CD14-positive monocyte (primary cell): Measurements from ENCODE around the gene JAK1. TPM values are rescaled to one million over a fixed set of nuclear protein-coding genes. Genes with fewer than 3 reads are reported as not detected.

Experiments
- DNase-seq, 3 donors: peaks; one replicate each; pipeline ENCODE4 v3.0.0-alpha.2; 2011 to 2022
- H2AFZ ChIP-seq: 2 replicates; pipeline ENCODE4 v1.6.0; 2012; ENCODE audit warnings: mild to moderate bottlenecking, low read depth, low read length, inconsistent platforms; ENCODE audit not compliant: insufficient read depth, poor library complexity, severe bottlenecking
- H3K27ac ChIP-seq, 2 donors: 1 replicate in 1 of 2; 2 replicates in 1 of 2; pipeline ENCODE4 v1.5.1; 2012 to 2013; ENCODE audit warnings: low read length in 2 of 2, control low read depth in 1 of 2, inconsistent platforms in 1 of 2, low read depth in 1 of 2, mild to moderate bottlenecking in 1 of 2
- H3K27me3 ChIP-seq, 2 donors: one replicate each; pipeline versions ENCODE4 v1.6.0 to v1.6.1; 2011 to 2013; ENCODE audit warnings: low read length in 2 of 2; ENCODE audit not compliant: control insufficient read depth in 2 of 2, insufficient read depth in 2 of 2
- H3K36me3 ChIP-seq, 2 donors: replicated peaks in 1 of 2; 1 replicate in 1 of 2; 2 replicates in 1 of 2; pipeline versions ENCODE4 v1.5.1 to v1.6.1; 2012 to 2013; ENCODE audit warnings: low read length in 2 of 2, control low read depth in 1 of 2, inconsistent platforms in 1 of 2, mild to moderate bottlenecking in 1 of 2; ENCODE audit not compliant: insufficient read depth in 2 of 2, control insufficient read depth in 1 of 2
- H3K4me1 ChIP-seq, 2 donors: 1 replicate in 1 of 2; 2 replicates in 1 of 2; pipeline versions ENCODE4 v1.5.1 to v1.6.1; 2012 to 2013; ENCODE audit warnings: low read length in 2 of 2, control low read depth in 1 of 2, inconsistent platforms in 1 of 2, mild to moderate bottlenecking in 1 of 2, moderate library complexity in 1 of 2; ENCODE audit not compliant: insufficient read depth in 2 of 2, control insufficient read depth in 1 of 2
- H3K4me2 ChIP-seq: replicated peaks from 2 replicates; pipeline ENCODE3; 2012; ENCODE audit warnings: low read length, moderate library complexity, mild to moderate bottlenecking; ENCODE audit not compliant: poor library complexity, severe bottlenecking; ENCODE audit errors: extremely low read depth
- H3K4me3 ChIP-seq, 3 experiments: fragments of 200-600 bp in 1 of 3; sonication (generic) in 1 of 3; replicated peaks in 1 of 3; 1 replicate in 2 of 3; 2 replicates in 1 of 3; pipeline ENCODE4 v1.5.1; 2011 to 2013; ENCODE audit warnings: low read length in 3 of 3, mild to moderate bottlenecking in 3 of 3, control low read depth in 2 of 3, low read depth in 2 of 3, inconsistent platforms in 1 of 3, moderate library complexity in 1 of 3
- H3K79me2 ChIP-seq: 2 replicates; pipeline ENCODE4 v1.6.0; 2012; ENCODE audit warnings: mild to moderate bottlenecking, control low read depth, inconsistent platforms, low read length, moderate library complexity; ENCODE audit not compliant: insufficient read depth
- H3K9ac ChIP-seq: 2 replicates; pipeline ENCODE4 v1.6.0; 2017; ENCODE audit warnings: low read length, mild to moderate bottlenecking; ENCODE audit not compliant: insufficient read depth, poor library complexity, severe bottlenecking
- H3K9me3 ChIP-seq, 2 donors: replicated peaks in 1 of 2; 1 replicate in 1 of 2; 2 replicates in 1 of 2; pipeline versions ENCODE4 v1.5.1 to v1.6.1; 2012 to 2013; ENCODE audit warnings: low read length in 2 of 2, control low read depth in 1 of 2; ENCODE audit not compliant: control insufficient read depth in 1 of 2, insufficient read depth in 1 of 2
- H4K20me1 ChIP-seq: 2 replicates; pipeline ENCODE4 v1.6.0; 2012; ENCODE audit warnings: mild to moderate bottlenecking, low read length, control low read depth, moderate library complexity; ENCODE audit not compliant: insufficient read depth
- H3K27ac Mint-ChIP-seq, 7 donors: one replicate each; pipeline ENCODE4 v1.8.0; 2020; ENCODE audit warnings: mild to moderate bottlenecking in 7 of 7, mixed read lengths in 7 of 7, moderate library complexity in 6 of 7, inconsistent platforms in 2 of 7
- H3K27me3 Mint-ChIP-seq, 3 donors: one replicate each; pipeline ENCODE4 v1.8.0; 2021 to 2022; ENCODE audit warnings: low read depth in 3 of 3, mild to moderate bottlenecking in 3 of 3, mixed read lengths in 3 of 3, moderate library complexity in 3 of 3, inconsistent platforms in 1 of 3
- H3K36me3 Mint-ChIP-seq, 2 donors: one replicate each; pipeline ENCODE4 v1.8.0; 2020; ENCODE audit warnings: mixed read lengths in 2 of 2, inconsistent platforms in 1 of 2, mild to moderate bottlenecking in 1 of 2
- H3K4me1 Mint-ChIP-seq: one replicate; pipeline ENCODE4 v1.8.0; 2020; ENCODE audit warnings: mild to moderate bottlenecking, mixed read lengths
- H3K4me3 Mint-ChIP-seq, 2 donors: one replicate each; pipeline ENCODE4 v1.8.0; 2020; ENCODE audit warnings: mild to moderate bottlenecking in 2 of 2, mixed read lengths in 2 of 2, moderate library complexity in 1 of 2
- H3K9me3 Mint-ChIP-seq, 7 donors: one replicate each; pipeline ENCODE4 v1.8.0; 2020 to 2022; ENCODE audit warnings: mixed read lengths in 7 of 7, mild to moderate bottlenecking in 6 of 7, moderate library complexity in 6 of 7, inconsistent platforms in 2 of 7
- WGBS: methylation state at CpG from one replicate; pipeline ENCODE4 v1.1.5; 2013; ENCODE audit warnings: missing lambda C conversion rate; ENCODE audit not compliant: insufficient coverage; 5-methylcytosine and 5-hydroxymethylcytosine counted together
- intact Hi-C, 2 donors: fragments of 100-400 bp; cut with micrococcal nuclease; formaldehyde crosslinking; loops; one replicate each; pipeline versions ENCODE4 v1.15.0 to v1.15.1; 2023
- polyA plus RNA-seq, 3 donors: library from polyadenylated mRNA; depleted of rRNA in 1 of 3; unstranded in 2 of 3; stranded (reverse) in 1 of 3; fragments of 300-500 nt in 2 of 3; fragments of >200 nt in 1 of 3; fragmentation: Illumina TruSeq in 2 of 3; gene quantifications; 1 replicate in 2 of 3; 2 replicates in 1 of 3; pipeline ENCODE4 v1.2.3, GENCODE V29; 2012 to 2021
- TF ChIP-seq, protein P1 (sequence below): fragments of 200-600 bp; IDR thresholded peaks from one replicate; pipeline ENCODE4 v1.8.0; 2022; ENCODE audit warnings: antibody characterized with exemption, mild to moderate bottlenecking

JAK1 gene
- polyA plus RNA-seq, 3 donors: 43.1 to 76.2 (median 72.6) TPM

DNA sequence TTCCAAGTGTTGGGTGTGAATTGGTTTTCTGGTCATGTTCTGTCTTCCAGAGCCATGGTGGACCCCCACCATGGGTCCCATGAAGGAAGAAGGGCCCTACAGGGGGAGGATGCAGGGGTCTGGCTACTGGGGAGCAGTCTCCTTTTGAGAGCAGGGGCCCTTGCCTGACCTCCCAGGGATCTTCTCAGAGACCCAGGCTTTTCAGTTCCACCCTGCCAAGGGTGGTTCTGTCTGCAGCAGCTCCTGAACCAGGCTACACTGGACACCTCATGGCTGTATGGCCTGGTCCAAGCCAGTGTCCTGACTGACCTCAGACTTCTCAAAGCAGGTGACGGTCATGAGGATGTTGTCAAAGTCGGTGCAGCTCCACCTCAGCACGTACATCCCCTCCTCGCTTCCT lies 109.0 kb downstream of the JAK1 start:
- H3K9me3 Mint-ChIP-seq: no peaks in the 10 kb centered on the region
- H3K9ac ChIP-seq: no peak overlapping the region
- TF ChIP-seq, protein P1, sequence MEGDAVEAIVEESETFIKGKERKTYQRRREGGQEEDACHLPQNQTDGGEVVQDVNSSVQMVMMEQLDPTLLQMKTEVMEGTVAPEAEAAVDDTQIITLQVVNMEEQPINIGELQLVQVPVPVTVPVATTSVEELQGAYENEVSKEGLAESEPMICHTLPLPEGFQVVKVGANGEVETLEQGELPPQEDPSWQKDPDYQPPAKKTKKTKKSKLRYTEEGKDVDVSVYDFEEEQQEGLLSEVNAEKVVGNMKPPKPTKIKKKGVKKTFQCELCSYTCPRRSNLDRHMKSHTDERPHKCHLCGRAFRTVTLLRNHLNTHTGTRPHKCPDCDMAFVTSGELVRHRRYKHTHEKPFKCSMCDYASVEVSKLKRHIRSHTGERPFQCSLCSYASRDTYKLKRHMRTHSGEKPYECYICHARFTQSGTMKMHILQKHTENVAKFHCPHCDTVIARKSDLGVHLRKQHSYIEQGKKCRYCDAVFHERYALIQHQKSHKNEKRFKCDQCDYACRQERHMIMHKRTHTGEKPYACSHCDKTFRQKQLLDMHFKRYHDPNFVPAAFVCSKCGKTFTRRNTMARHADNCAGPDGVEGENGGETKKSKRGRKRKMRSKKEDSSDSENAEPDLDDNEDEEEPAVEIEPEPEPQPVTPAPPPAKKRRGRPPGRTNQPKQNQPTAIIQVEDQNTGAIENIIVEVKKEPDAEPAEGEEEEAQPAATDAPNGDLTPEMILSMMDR: no peak
- H4K20me1 ChIP-seq: peaks cover 9% of the 10 kb centered on the region
- no peak overlapping the region for H3K4me3 ChIP-seq
- H3K27me3 Mint-ChIP-seq: no peaks in the 10 kb centered on the region
- peaks cover 6 to 12% of the 10 kb centered on the region in 2 donors for H3K4me1 ChIP-seq
- peaks cover 75 to 88% of the 10 kb centered on the region in 2 donors for H3K36me3 ChIP-seq
- H2AFZ ChIP-seq: no peak overlapping the region
- 100% methylated on average over 1 of the region's 4 CpGs for WGBS
- no peaks in the 10 kb centered on the region for H3K9me3 ChIP-seq
- no peaks in the 10 kb centered on the region for H3K79me2 ChIP-seq
- DNase-seq: no peak
- intact Hi-C loops: no loop called here
- peaks cover 18% of the 10 kb centered on the region for H3K4me1 Mint-ChIP-seq
- peaks cover 91 to 93% of the 10 kb centered on the region in 2 donors for H3K36me3 Mint-ChIP-seq
- peak overlapping the region in 3 of 7 donors; percentile 21 to 72 (median 58) for H3K27ac Mint-ChIP-seq
- H3K27me3 ChIP-seq: no peaks in the 10 kb centered on the region
- peak overlapping the region in 1 of 2 donors; percentile 30 for H3K27ac ChIP-seq
- H3K4me2 ChIP-seq: no peak overlapping the region
- no peak overlapping the region for H3K4me3 Mint-ChIP-seq

- Histone ChIP-seq H3K79me2 (no peaks in the 10 kb centered on the region), H3K4me2 (no peak overlapping the region), H3K4me1 (peaks cover 6 to 9% of the 10 kb centered on the region in 2 donors), H3K27me3 (no peaks in the 10 kb centered on the region), H3K4me3 (no peak overlapping the region), H3K36me3 (peaks cover 75 to 93% of the 10 kb centered on the region in 2 donors), H3K9ac (no peak overlapping the region), H3K27ac (peak overlapping the region in 1 of 2 donors; percentile 21), H4K20me1 (peaks cover 8% of the 10 kb centered on the region), H3K9me3 (no peaks in the 10 kb centered on the region), H2AFZ (no peak overlapping the region)
- H3K4me1 Mint-ChIP-seq: peaks cover 17% of the 10 kb centered on the region
- TF ChIP-seq, protein P1: no peak
- peak overlapping the region in 5 of 7 donors; percentile 13 to 77 (median 58) for H3K27ac Mint-ChIP-seq
- H3K36me3 Mint-ChIP-seq: peaks cover 89 to 94% of the 10 kb centered on the region in 2 donors
- peaks cover 0 to 1% (median 0%) of the 10 kb centered on the region in 3 donors for H3K27me3 Mint-ChIP-seq
- H3K4me3 Mint-ChIP-seq: no peak overlapping the region
- no peaks in the 10 kb centered on the region for H3K9me3 Mint-ChIP-seq
- DNase-seq: peak in 2 of 3 donors; percentile 21 to 45
- WGBS: 9% methylated on average over 4 of the region's 10 CpGs
- intact Hi-C loops: no loop called here
Measured at GRCh38 chr1:64856553-64856952, 109.8 kb downstream of the JAK1 start.
